GM18858 (cell line): Measurements from ENCODE around the gene GTSE1.

Experiments
- ATAC-seq: cut with Tn5 transposase; IDR thresholded peaks from one replicate; pipeline ENCODE4 v1.9.1; 2021; ENCODE audit not compliant: unreplicated experiment

GTSE1 gene

GRCh38 chr22:46377525-46378425 is 81.1 kb downstream of the GTSE1 start:
- no peak for ATAC-seq

DNA sequence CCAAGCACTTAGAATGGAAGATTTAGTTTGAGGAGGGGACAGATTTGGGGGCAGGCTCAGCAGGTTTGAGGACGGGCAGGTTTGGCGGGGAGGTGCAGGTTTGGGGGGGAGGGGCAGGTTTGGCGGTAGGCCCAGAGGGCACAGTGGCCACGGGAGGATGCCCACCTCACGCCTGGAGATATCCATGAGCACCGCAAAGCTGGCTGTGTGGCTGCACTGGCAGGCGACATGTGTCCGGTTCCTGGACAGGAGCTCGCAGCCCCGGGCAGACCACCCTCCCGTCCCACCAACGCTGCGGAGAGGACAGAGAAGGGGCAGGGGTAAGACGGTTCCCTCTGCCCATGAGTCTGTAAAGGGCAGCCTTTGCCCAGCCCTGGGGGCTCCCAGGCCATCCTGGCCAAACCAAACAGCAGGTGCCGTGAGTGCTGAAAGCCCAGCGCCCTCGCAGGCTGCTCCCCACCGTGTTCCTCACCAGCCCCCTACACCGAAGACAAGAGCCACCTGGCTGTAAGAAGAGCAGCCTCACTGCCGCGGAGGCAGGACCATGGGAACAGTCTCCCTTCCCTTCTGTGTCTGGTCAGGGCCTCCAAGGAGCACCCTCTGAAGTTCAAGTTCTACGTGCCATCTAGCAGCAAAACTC is 81.9 kb downstream of the GTSE1 start:
- ATAC-seq, result no peak

- no peak for ATAC-seq
Observed at GRCh38 chr22:46379066-46379930, 82.6 kb downstream of the GTSE1 start.

GRCh38 chr22:46380069-46380468 is 83.4 kb downstream of the GTSE1 start:
- no peak for ATAC-seq
